Liver (tissue), 3 donors: ENCODE measurements around the gene TBX5.

ENCODE experiments used
- EGR1 ChIP-seq, 2 donors: IDR thresholded peaks; 2 replicates each; pipeline ENCODE4 v1.6.1; 2016 to 2018; ENCODE audit warnings: antibody characterized with exemption in 2 of 2, low read depth in 2 of 2
- GABPA ChIP-seq, 2 donors: IDR thresholded peaks in 1 of 2; conservative IDR thresholded peaks in 1 of 2; 2 replicates each; pipeline ENCODE4 v1.6.1; 2016; ENCODE audit warnings: antibody characterized with exemption in 2 of 2, mild to moderate bottlenecking in 1 of 2, moderate library complexity in 1 of 2
- JUND ChIP-seq, 2 donors: IDR thresholded peaks; 2 replicates each; pipeline ENCODE4 v1.6.1; 2016; ENCODE audit warnings: antibody characterized with exemption in 2 of 2
- NR2F2 ChIP-seq: IDR thresholded peaks from 2 replicates; pipeline ENCODE4 v1.6.1; 2016; ENCODE audit warnings: antibody characterized with exemption
- RAD21 ChIP-seq, 2 donors: IDR thresholded peaks; 2 replicates each; pipeline ENCODE4 v1.6.1; 2016; ENCODE audit warnings: antibody characterized with exemption in 2 of 2, mild to moderate bottlenecking in 2 of 2
- REST ChIP-seq: IDR thresholded peaks from 2 replicates; pipeline ENCODE4 v1.6.1; 2016; ENCODE audit warnings: antibody characterized with exemption, mild to moderate bottlenecking
- SP1 ChIP-seq: IDR thresholded peaks from 2 replicates; pipeline ENCODE4 v1.6.1; 2018; ENCODE audit warnings: antibody characterized with exemption, mild to moderate bottlenecking
- TAF1 ChIP-seq: conservative IDR thresholded peaks from 2 replicates; pipeline ENCODE4 v1.6.1; 2016; ENCODE audit warnings: antibody characterized with exemption, mild to moderate bottlenecking
- YY1 ChIP-seq: IDR thresholded peaks from 2 replicates; pipeline ENCODE4 v1.6.1; 2016; ENCODE audit warnings: antibody characterized with exemption, mild to moderate bottlenecking
- TF ChIP-seq, protein P1 (sequence below): fragments of 150-350 bp; IDR thresholded peaks from 2 replicates; pipeline ENCODE4 v1.5.1; 2017; ENCODE audit warnings: improper control_type of control experiment, low read depth, low read length; ENCODE audit not compliant: missing input control
- TF ChIP-seq, protein P2 (sequence below): IDR thresholded peaks from 2 replicates; pipeline ENCODE4 v1.6.1; 2016; ENCODE audit warnings: antibody characterized with exemption
- TF ChIP-seq, protein P3 (sequence below): IDR thresholded peaks from 2 replicates; pipeline ENCODE4 v1.6.1; 2016; ENCODE audit warnings: antibody characterized with exemption
- TF ChIP-seq, protein P4 (sequence below): IDR thresholded peaks from 2 replicates; pipeline ENCODE4 v1.6.1; 2016; ENCODE audit warnings: antibody characterized with exemption
- donor health status: healthy.
- donor health status: healthy.

DNA sequence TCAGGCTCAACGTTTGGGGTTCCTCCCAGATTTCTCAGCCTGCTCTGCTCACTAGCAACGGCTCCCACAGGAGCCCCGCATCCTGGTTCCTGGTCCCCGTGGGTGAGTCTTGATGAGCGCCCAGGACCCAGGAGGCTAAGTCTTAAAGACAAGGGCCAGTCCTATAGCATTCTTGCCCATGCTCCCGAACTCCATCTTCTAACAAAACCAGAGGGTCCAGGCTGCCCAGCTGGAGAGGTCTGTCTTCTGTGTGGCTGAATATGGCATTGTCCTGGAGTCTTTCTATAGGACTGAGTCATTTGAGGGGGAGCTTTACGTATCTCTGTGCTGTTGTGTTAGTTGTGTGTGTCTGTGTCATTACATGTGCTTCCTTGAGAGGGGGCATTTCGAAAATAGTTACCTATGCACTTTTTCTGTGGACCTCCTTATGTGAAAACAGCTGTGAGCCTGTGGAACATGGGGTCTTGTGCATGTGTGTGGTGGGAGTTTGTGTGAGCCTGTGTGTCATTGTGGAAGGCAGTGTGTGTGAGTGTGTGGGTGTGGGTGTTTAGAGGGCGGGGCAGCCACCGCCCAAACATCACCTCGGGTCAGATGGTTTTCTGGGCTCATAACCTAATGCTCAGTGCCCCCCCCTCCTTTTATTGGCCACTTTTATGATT, 9.1 kb upstream of the TBX5 start:
- TF ChIP-seq, protein P1, sequence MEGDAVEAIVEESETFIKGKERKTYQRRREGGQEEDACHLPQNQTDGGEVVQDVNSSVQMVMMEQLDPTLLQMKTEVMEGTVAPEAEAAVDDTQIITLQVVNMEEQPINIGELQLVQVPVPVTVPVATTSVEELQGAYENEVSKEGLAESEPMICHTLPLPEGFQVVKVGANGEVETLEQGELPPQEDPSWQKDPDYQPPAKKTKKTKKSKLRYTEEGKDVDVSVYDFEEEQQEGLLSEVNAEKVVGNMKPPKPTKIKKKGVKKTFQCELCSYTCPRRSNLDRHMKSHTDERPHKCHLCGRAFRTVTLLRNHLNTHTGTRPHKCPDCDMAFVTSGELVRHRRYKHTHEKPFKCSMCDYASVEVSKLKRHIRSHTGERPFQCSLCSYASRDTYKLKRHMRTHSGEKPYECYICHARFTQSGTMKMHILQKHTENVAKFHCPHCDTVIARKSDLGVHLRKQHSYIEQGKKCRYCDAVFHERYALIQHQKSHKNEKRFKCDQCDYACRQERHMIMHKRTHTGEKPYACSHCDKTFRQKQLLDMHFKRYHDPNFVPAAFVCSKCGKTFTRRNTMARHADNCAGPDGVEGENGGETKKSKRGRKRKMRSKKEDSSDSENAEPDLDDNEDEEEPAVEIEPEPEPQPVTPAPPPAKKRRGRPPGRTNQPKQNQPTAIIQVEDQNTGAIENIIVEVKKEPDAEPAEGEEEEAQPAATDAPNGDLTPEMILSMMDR = no peak
- TF ChIP-seq, protein P2, sequence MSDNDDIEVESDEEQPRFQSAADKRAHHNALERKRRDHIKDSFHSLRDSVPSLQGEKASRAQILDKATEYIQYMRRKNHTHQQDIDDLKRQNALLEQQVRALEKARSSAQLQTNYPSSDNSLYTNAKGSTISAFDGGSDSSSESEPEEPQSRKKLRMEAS = no peak
- no peak for TF ChIP-seq RAD21 (IDR thresholded peaks at IDR 0.05)
- no peak for TF ChIP-seq NR2F2
- TF ChIP-seq TAF1 = no peak
- no peak for TF ChIP-seq YY1
- TF ChIP-seq GABPA (IDR thresholded peaks at IDR 0.05 in 1 of 2, conservative IDR thresholded peaks at IDR 0.05 in 1 of 2) = no peak
- TF ChIP-seq JUND (IDR thresholded peaks at IDR 0.05) = no peak
- TF ChIP-seq, protein P3, sequence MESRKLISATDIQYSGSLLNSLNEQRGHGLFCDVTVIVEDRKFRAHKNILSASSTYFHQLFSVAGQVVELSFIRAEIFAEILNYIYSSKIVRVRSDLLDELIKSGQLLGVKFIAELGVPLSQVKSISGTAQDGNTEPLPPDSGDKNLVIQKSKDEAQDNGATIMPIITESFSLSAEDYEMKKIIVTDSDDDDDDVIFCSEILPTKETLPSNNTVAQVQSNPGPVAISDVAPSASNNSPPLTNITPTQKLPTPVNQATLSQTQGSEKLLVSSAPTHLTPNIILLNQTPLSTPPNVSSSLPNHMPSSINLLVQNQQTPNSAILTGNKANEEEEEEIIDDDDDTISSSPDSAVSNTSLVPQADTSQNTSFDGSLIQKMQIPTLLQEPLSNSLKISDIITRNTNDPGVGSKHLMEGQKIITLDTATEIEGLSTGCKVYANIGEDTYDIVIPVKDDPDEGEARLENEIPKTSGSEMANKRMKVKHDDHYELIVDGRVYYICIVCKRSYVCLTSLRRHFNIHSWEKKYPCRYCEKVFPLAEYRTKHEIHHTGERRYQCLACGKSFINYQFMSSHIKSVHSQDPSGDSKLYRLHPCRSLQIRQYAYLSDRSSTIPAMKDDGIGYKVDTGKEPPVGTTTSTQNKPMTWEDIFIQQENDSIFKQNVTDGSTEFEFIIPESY = no peak
- TF ChIP-seq REST = no peak
- no peak for TF ChIP-seq SP1
- TF ChIP-seq, protein P4, sequence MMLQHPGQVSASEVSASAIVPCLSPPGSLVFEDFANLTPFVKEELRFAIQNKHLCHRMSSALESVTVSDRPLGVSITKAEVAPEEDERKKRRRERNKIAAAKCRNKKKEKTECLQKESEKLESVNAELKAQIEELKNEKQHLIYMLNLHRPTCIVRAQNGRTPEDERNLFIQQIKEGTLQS = no peak
- TF ChIP-seq EGR1 (IDR thresholded peaks at IDR 0.05; ENCODE audit: low read depth in 2 of 2) = no peak
